ENCODE results near the gene MTMR2. TPM values are rescaled to one million over a fixed set of nuclear protein-coding genes. Genes with fewer than 3 reads are reported as not detected.

MTMR2 gene
- polyA plus RNA-seq, 2 of the 4 experiments (the other 2 are of a cell fraction): 22.2 to 28.7 TPM

DNA sequence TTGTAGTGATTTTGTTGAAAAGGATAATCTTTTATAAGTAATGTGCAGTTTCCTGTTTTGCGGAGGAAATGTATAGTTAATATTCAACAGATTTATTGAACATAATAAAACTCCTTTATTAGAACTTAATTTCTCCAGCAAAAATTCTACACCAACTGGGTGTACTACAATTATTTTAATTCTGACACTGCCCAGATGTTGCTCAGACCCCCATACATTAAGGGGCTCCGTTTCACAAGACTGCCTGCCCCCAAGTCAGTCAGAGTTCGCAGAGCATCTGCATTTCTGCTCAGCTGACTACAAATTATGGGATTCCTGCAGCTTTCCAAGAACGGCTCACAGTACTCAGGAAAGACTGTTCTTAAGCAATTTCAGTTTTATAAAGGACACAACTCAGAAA is 127.4 kb downstream of the MTMR2 start:
- no peak for FAIRE-seq
- no peak for DNase-seq (ENCODE audit: low read depth in 1 of 2, low spot score in 1 of 2)
- CTCF ChIA-PET: interaction anchor here (1.0 kb wide), 1 partner anchor 629 kb away, joined by 3 read pairs; no protein-coding TSS in a partner anchor
- POLR2A ChIA-PET: no interaction called here
- Histone ChIP-seq H3K9me3 (no peaks in the 10 kb centered on the region), H3K27ac (no peak overlapping the region), H3K4me3 (no peak overlapping the region), H3K4me2 (no peak overlapping the region), H3K4me1 (peaks cover 13% of the 10 kb centered on the region; the same call in 2 of the 3 replicates)
- 87% methylated on average over 4 of the region's 4 CpGs for WGBS (ENCODE audit: missing lambda C conversion rate)
- no peak for TF ChIP-seq BHLHE40 (IDR thresholded peaks at IDR 0.05; ENCODE audit: low read depth, low read length)
- TF ChIP-seq CBX8 (IDR thresholded peaks at IDR 0.05): no peak
- TF ChIP-seq EP300 (IDR thresholded peaks at IDR 0.05): no peak
- TF ChIP-seq CBX2 (IDR thresholded peaks at IDR 0.05; ENCODE audit: borderline replicate concordance, low read depth): no peak
- no peak for TF ChIP-seq TP53 (CRISPR knock-in tag; IDR thresholded peaks at IDR 0.05)
- no peak for TF ChIP-seq RNF2 (IDR thresholded peaks at IDR 0.05; ENCODE audit: borderline replicate concordance, low read depth)
- no peak for TF ChIP-seq ZSCAN20 (CRISPR knock-in tag; IDR thresholded peaks at IDR 0.05)
- no peak for TF ChIP-seq ZNF302 (CRISPR knock-in tag; IDR thresholded peaks at IDR 0.05)
- no peak for TF ChIP-seq TFCP2L1 (CRISPR knock-in tag; IDR thresholded peaks at IDR 0.05)
- no peak for TF ChIP-seq ESRRA (IDR thresholded peaks at IDR 0.05; ENCODE audit: borderline replicate concordance, low read length)
- TF ChIP-seq, protein P1, sequence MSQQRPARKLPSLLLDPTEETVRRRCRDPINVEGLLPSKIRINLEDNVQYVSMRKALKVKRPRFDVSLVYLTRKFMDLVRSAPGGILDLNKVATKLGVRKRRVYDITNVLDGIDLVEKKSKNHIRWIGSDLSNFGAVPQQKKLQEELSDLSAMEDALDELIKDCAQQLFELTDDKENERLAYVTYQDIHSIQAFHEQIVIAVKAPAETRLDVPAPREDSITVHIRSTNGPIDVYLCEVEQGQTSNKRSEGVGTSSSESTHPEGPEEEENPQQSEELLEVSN (IDR thresholded peaks at IDR 0.05; ENCODE audit: borderline replicate concordance, low read depth): no peak
- no peak for TF ChIP-seq MAZ (IDR thresholded peaks at IDR 0.05; ENCODE audit: borderline replicate concordance, low read depth, low read length)
- TF ChIP-seq GATA3 (IDR thresholded peaks at IDR 0.05; ENCODE audit: borderline replicate concordance): no peak
- no peak for TF ChIP-seq HEYL (CRISPR knock-in tag; IDR thresholded peaks at IDR 0.05)
- no peak for TF ChIP-seq PHF8 (IDR thresholded peaks at IDR 0.05; ENCODE audit: borderline replicate concordance, low read depth)
- TF ChIP-seq RAD21 (conservative IDR thresholded peaks at IDR 0.05 in 1 of 2, IDR thresholded peaks at IDR 0.05 in 1 of 2): no peak
- no peak for TF ChIP-seq NFE2L2 (conservative IDR thresholded peaks at IDR 0.05; ENCODE audit: low read length)
- no peak for ATAC-seq

DNA sequence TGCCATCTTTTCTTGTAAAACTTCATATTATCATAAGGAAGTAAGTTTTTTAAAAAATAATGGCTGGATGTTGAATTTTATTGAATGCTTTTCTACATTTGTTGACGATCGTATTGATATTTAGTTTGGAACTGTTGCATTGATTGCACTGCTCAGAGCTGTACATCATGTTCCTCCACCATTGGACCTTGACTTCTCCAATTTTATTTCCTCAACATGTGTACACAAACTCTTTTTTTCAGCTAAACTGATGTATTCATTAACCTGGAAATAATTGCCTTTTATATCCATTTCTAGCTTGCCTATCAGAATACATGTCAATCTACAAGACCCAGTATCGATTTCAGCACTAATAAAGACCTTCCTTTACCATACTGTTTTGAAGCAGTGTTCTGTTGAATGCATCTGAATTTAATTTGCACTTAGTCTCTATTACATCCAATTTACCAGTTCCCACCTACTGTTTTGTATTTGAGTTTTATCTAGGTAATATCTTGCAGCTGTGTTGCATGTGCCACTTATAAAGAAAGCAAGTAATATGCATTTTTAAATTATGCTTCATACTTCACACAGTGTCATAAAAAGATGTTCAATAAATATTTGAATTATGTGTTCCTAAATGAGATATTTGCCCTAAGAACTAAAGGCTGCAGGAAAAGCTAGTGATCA is 128.1 kb downstream of the MTMR2 start:
- CTCF ChIA-PET: no interaction called here
- Histone ChIP-seq H3K27ac (no peak overlapping the region), H3K4me3 (no peak overlapping the region), H3K4me1 (peaks cover 14% of the 10 kb centered on the region; the same call in 2 of the 3 replicates), H3K9me3 (no peaks in the 10 kb centered on the region), H3K4me2 (no peak overlapping the region)
- POLR2A ChIA-PET: no interaction called here
- 76% methylated on average over 3 of the region's 3 CpGs for WGBS (ENCODE audit: missing lambda C conversion rate)
- TF ChIP-seq PHF8 (IDR thresholded peaks at IDR 0.05; ENCODE audit: borderline replicate concordance, low read depth) (no peak), ZC3H11A (IDR thresholded peaks at IDR 0.05) (no peak), HEYL (CRISPR knock-in tag; IDR thresholded peaks at IDR 0.05) (no peak), CHD4 (IDR thresholded peaks at IDR 0.05; ENCODE audit: borderline replicate concordance) (no peak), EHMT2 (IDR thresholded peaks at IDR 0.05; ENCODE audit: low read depth) (no peak)
- ATAC-seq: no peak
- no peak for DNase-seq (ENCODE audit: low read depth in 1 of 2, low spot score in 1 of 2)
- FAIRE-seq: no peak

DNA sequence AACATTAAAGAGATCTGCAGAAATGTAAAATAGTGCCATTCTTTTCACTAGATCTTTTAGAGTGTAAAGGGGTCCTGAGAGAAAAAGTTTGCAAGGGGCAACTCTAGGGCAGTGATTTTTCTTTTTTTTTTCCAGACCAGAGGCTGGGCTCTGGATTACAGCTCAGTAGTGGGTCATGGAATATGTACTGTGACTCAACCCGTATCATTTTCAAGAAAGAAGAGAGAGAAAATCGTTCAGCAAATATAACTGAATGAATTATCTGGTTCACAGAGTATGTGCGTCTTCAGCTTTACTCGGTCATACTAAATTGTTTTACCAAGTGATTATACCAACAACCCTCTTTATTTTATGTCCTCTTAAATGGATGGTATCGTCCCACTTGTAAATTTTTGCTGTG is 129.8 kb downstream of the MTMR2 start:
- H3K4me3 ChIP-seq: no peak overlapping the region
- CTCF ChIA-PET: no interaction called here
- ATAC-seq: no peak

More for the DNA sequence above, 129.8 kb downstream of the MTMR2 start:
- DNase-seq (ENCODE audit: low read depth in 1 of 2, low spot score in 1 of 2): no peak
- Histone ChIP-seq H3K9me3 (no peaks in the 10 kb centered on the region), H3K27ac (no peak overlapping the region), H3K4me1 (peaks cover 14% of the 10 kb centered on the region; the same call in 2 of the 3 replicates), H3K4me2 (no peak overlapping the region)
- FAIRE-seq: no peak
- no peak for TF ChIP-seq MYC (IDR thresholded peaks at IDR 0.05; ENCODE audit: borderline replicate concordance, low read length)
- no peak for TF ChIP-seq SMC3 (IDR thresholded peaks at IDR 0.05)
- no peak for TF ChIP-seq NR3C1 (IDR thresholded peaks at IDR 0.05)
- TF ChIP-seq ZSCAN20 (CRISPR knock-in tag; IDR thresholded peaks at IDR 0.05): no peak
- TF ChIP-seq ZFP36 (IDR thresholded peaks at IDR 0.05; ENCODE audit: borderline replicate concordance, partially characterized antibody): no peak
- no peak for TF ChIP-seq MAZ (IDR thresholded peaks at IDR 0.05; ENCODE audit: borderline replicate concordance, low read depth, low read length)
- TF ChIP-seq ZC3H11A (IDR thresholded peaks at IDR 0.05): no peak
- no peak for TF ChIP-seq CEBPB (IDR thresholded peaks at IDR 0.05)
- TF ChIP-seq HOXB13 (CRISPR knock-in tag; IDR thresholded peaks at IDR 0.05; ENCODE audit: low read depth): no peak
- 83% methylated on average over 5 of the region's 5 CpGs for WGBS (ENCODE audit: missing lambda C conversion rate)
- POLR2A ChIA-PET: no interaction called here
